Stromal cell of bone marrow (primary cell): ENCODE measurements around the gene ARRB2.
"Not testable (repeated sequence)": the region's sequence is repeated elsewhere in the genome, so short reads cannot be mapped to it uniquely, and the experiment has no call there.

Experiments
- DNase-seq: peaks from one replicate; pipeline ENCODE4 v3.0.0-alpha.2; 2012; ENCODE audit warnings: low read depth

The ARRB2 gene

DNA sequence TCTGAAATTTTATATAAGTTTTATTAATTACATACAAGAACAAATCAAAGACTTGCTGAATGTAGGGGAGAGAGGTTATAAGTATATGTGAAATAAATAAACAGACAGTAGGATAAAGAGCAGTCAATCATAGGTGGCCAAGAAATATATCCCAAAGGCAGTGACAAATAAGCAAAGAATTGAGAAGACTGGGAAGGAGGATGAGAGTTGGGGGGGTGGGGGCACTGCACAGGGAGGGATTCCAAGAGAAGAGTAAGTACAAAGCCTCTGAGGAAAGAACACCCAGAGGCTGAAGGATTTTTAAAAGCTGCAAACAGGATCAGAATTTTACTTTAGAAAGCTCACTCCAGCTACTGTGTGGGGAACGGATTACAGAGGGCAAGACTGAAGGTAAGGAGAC is 9.3 kb upstream of the ARRB2 start:
- DNase-seq, result no peak

DNA sequence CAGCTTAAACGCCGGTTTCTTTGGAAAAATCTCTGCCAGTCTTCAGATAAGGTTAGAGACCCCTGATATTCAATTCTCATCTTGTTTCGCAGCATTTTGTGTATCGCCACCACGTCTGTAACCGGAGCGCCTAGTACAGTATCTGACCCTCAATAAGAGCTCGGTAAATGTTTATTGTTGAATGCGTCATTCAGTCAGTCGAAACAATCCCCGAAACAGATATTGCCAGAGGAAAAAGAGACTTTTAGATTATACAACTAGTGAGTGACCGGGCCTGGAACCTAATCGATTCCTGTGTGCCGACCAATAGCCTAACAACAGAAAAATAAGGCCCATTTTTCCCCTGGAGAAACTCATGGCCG is 7.1 kb upstream of the ARRB2 start:
- DNase-seq, result no peak

DNA sequence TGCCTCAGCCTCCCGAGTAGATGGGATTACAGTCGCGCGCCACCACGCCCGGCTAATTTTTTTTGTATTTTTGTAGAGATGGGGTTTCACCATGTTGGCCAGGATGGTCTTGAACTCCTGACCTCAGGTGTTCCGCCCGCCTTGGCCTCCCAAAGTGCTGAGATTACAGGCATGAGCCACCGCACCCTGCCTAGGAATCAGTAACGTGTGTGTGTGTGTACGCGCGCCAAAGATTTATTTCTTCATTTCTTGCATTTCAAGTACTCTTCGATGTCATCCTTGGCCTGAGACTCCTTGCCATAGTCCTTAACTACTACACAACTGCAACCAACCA is 5.9 kb upstream of the ARRB2 start:
- not testable (repeated sequence) for DNase-seq

DNA sequence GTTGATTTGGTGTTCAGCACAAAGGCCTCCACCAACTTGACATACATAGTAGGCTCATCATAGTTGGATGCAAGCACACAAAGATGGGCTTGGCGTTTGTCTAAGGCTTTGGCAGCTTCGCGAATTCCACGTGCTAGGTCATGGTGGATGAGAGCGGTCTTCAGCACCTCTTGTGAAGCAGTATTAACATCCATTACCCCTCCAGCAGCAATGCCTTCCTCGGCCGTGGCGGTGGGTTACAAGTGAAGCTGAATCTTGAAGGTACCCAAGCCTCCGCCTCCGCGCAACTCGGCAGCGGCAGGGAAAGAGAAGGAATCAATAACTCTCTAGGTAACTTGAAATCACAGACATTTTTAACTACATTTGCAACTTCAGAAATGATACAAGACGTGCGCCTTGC is 5.4 kb upstream of the ARRB2 start:
- DNase-seq, result no peak

DNA sequence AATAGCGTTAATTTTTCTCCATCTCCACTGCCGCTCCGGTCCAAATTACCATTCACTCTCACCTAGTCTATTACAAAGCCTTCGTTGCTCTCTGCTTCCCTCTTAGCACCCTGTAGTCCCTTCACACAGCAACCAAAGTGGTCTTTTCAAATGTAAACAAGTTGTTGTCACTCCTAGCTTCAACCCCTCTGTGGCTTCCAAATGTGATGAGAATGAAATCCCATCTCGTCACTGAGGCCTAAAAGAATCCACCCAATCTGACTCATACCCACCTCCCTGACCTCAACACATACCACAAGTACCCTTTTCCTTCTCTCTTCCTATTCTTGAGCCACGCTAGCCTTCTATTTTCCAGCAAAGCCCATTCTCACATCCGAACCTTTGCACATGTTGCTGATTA is 4.3 kb upstream of the ARRB2 start:
- no peak for DNase-seq

DNA sequence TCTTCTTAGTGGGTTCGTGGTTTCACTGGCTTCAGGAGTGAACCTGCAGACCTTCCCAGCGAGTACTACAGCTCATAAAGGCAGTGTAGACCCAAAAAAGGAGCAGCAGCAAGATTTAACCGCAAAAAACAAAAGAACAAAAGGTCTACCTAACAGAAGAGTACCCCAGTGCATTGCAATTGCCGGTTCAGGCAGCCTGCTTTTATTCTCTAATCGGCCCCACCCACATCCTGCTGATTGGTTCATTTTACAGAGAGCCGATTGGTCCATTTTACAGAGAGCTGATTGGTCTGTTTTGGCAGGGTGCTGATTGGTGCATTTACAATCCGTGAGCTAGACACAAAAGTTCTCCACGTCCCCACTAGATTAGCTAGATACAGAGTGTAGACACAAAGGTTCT is 2.0 kb upstream of the ARRB2 start:
- no peak for DNase-seq

DNA sequence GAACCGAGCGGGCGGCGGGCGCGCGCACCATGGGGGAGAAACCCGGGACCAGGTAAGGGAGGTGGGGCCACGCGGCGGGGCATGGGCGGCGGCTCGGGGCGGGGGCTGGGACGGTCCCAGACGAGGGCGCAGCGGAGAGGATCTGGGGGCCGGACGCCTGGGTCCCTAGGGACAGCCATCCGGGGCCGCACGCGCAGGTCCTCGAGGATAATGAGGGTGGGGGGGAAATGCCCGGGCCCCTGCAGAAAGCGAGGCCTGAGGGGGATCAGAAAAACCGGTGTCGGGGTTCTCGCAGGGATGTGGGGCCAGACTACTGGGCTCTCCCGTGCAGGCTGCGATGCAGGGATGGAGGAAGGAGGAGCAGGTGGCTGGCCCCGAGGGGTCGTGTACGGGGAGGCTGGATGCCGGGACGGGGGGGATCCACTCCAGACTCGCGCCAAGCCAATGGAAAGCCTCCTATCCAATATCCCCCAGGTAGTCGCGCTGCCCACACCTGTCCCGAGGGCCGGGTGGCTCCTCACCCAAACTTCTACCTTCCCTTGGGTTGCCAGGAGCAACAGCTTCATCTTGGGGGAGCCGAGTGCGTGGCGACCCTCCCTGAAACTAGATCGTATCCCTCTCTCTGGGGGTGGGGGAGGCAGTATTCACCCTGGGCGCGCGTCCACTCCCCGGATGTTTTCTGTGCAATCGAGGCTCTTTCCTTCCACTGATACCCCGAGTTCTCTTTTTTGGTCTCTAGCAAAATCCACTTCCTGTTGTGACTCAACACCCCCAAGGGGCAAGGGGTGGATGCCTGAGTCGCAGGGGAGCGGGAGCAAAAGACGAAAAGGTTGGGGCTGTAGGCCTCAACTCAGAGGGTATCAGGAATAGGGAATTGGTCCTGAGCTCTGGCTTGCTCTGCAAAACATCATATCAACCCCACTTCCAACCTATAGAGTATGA is 532 bp downstream of the ARRB2 start:
- no peak for DNase-seq

DNA sequence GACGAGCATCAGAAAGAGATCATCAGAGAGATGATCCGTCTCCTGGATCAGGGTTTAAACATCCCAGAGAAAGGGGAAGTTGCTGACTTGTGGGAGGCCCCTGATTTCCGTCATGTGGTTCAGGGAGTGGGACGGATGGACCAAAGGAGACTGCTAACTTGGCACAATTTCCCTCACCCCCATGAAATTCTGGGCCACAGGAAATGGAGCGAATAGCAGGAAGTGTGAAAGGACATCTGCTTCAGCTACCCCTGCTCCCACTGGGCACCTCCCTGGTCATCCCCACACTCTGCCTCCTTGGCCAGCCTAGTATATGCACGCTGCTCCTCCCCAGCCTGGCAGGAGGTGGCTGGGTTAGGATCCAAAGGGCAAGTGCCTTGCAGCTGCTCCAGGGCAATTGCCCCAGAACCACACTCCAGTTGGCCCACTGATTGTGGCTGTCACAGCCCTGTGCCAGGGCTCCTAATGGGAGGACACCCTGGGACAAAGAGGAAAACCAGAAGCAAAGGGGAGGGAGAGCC is 1.3 kb downstream of the ARRB2 start:
- DNase-seq, result no peak

DNA sequence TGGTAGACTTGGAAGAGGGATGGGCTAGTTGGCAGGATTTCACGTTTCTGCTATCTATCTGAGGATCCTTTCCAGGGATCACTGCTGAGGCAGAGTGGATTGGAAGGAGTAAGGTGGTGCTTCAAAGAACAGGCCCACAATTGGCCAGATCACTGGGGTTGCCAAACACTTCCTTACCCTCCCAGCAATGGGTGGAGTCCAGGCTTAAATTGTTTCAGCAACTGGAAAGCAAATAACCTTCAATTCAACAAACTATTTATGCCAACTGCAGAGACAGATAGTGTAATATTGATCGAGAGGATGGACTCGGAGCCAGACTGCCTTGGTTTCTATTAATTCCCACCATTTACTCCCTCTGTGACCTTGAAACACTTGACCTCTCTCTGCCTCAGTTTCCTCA is 2.1 kb downstream of the ARRB2 start:
- DNase-seq, result no peak

DNA sequence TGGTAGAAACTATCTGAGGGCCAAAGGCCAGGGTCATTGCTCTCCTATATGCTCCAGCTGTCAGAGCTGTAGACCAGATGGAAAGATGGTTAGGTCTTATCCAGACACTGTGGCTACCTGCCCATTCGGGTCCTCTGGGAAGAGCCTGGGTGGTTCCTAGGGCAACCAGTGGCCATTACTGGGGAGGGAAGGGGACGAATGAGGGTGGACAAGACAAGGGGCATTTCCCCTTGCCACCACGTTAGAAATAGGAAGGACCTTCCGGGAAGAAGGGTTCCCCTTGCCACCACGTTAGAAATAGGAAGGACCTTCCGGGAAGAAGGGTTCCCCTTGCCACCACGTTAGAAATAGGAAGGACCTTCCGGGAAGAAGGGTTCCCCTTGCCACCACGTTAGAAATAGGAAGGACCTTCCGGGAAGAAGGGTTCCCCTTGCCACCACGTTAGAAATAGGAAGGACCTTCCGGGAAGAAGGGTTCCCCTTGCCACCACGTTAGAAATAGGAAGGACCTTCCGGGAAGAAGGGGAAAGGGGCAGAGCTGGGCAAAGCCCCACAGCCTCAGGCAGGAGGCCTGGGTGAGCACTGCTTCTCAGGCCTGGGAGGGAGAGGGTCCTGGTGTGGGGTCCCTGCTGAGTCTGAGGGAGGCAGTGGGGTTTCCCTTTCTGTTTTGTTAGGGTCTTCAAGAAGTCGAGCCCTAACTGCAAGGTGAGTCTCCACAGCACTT is 4.1 kb downstream of the ARRB2 start:
- not testable (repeated sequence) for DNase-seq

DNA sequence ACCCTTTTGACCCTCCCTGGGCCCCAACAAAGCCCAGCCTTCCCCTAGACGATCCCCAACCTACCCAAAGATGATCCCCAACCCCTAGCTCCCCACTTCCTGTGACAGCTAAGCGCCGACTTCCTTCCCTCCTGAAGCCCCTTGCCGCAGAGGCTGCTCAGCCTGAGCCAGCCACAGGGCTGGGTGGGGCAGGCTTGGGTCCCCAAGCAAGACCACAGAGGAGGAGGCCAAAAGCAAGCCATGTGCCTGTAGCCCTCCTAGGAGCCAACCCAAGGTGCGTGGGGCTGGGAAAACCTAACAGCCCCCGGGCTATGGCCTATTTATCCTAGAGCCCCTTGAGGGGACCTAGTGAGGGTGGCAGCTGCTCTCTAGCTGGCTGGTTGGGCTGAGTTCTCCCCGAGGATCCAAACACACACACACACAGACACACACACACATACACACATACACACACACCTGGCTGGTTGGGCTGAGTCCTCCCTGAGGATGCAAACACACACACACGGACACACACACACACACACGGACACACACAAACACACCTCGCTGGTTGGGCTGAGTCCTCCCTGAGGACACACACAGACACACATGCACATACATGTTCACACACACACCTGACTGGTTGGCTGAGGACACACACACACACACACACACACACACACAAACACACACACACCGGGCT is 4.8 kb downstream of the ARRB2 start:
- DNase-seq, result no peak

DNA sequence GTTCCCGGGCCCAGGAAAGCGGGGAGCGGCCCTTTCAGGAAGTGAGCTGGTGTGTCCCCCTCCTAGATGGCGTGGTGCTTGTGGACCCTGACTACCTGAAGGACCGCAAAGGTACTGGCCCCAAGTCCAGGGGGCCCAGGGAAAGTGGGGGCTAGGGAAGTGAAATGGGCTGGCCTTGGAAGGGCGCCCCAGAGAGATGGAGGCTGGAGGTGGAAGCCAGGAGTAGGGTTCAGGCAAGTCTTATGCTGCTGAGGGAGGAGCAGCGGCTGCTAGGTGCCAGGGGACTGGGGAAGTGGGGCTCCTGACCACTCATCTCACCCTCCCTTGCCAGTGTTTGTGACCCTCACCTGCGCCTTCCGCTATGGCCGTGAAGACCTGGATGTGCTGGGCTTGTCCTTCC is 5.6 kb downstream of the ARRB2 start:
- DNase-seq, result no peak

DNA sequence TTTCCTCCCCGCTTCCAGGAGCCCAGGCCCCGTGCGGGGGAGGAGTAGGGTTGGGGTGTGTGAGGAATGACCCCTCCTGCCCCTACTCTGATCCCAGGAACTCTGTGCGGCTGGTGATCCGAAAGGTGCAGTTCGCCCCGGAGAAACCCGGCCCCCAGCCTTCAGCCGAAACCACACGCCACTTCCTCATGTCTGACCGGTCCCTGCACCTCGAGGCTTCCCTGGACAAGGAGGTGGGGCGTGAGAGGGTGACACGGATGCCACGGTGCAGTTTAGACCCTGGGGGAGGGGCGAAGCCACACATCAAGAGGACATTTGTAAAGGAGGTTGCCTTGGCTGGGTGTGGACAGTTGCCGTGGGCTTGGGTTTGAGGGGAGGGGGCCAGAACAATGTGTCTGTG is 7.4 kb downstream of the ARRB2 start:
- DNase-seq, result no peak

DNA sequence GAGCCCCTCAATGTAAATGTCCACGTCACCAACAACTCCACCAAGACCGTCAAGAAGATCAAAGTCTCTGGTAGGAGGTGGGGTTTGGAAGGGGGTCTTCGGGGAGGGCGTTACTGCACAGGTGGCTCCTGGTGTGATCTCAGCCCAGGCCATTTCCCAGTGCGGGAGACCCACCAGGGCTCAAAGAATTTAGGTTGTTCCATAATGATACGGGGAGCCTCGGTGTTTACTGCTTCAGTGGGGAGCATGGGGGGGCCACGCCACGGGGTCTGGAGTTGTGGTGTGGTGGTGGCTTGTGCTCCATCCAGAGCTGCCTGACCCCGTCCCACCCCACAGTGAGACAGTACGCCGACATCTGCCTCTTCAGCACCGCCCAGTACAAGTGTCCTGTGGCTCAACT is 7.8 kb downstream of the ARRB2 start:
- DNase-seq, result no peak

DNA sequence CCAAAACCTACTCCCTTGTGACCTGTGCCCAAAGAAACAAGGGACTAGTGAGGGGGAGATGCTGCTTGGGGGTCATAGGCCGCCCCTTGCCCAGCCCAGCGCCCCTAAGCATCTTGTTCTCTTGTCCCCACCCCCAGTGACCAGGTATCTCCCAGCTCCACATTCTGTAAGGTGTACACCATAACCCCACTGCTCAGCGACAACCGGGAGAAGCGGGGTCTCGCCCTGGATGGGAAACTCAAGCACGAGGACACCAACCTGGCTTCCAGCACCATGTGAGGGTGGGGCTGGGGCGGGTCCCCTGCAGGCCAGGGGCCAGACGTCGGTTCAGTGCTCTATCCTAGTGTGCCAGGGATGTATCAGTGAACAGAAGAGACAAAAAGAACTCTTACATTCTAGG is 8.7 kb downstream of the ARRB2 start:
- no peak for DNase-seq

DNA sequence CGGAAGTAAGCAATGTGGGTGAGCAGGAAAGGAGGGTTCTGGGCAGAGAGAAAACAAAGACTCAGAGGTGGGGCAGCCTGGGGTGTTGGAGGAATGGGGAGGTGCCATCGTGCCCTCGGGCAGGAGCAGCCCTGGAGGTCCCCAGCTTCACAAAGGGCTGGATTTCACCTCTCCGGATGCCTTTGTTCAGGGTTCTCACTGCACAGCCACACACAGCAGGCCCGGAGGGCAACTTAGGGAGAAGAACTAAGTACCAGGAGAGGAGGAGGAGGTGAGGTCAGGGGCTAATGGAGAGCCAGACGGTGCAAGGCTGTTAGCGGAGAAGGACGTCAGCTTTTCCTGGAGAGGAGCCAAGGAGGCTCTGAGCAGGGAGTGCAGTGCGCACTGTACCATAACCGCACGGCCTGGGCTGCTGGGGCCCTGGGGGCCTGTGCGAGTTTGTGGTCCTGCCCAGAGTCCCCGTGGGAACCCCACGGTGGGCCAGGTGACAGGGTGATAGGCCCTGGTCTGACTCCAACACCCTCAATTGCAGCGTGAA is 9.3 kb downstream of the ARRB2 start:
- DNase-seq, result no peak

DNA sequence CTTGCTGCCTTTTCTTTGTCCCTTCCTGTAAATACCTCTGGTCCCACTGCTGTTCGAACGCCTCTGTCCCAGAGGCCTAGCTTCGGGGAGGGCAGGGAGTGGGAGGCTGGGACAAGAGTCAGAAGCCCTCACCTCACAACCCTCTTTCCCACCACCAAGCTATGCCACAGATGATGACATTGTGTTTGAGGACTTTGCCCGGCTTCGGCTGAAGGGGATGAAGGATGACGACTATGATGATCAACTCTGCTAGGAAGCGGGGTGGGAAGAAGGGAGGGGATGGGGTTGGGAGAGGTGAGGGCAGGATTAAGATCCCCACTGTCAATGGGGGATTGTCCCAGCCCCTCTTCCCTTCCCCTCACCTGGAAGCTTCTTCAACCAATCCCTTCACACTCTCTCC is 10.4 kb downstream of the ARRB2 start:
- no peak for DNase-seq

DNA sequence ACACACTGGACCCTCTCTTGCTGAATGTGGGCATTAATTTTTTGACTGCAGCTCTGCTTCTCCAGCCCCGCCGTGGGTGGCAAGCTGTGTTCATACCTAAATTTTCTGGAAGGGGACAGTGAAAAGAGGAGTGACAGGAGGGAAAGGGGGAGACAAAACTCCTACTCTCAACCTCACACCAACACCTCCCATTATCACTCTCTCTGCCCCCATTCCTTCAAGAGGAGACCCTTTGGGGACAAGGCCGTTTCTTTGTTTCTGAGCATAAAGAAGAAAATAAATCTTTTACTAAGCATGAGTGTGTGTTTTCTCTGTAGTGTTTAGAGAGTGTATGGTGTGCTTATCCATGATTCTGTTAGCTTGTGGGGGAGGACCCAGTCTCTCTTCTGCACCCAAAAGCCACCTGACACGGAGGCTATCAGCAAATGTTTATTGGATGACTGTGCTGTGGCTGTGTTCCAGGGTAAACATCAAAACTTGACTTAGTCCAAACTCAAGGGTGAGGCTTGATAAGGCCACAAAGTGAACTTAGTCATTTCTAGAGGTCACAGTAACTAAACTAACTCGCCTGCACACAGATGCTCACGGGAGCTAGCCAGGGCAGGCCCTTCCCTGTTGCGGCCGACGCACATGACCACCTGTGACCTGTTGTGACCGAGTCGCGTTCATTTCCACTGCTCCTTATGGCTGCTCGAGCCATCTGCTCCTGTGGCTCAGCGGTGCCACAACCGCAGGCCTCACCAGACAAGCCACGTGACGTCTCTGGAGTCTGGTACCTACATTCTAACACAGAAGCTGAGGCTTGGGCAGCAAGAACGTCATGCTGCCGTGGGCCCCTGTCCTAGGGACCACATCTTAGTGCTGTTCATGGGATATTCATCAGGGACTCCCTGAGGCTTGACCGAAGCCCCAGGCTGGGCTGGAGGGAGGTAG is 11.0 kb downstream of the ARRB2 start:
- DNase-seq, result no peak

DNA sequence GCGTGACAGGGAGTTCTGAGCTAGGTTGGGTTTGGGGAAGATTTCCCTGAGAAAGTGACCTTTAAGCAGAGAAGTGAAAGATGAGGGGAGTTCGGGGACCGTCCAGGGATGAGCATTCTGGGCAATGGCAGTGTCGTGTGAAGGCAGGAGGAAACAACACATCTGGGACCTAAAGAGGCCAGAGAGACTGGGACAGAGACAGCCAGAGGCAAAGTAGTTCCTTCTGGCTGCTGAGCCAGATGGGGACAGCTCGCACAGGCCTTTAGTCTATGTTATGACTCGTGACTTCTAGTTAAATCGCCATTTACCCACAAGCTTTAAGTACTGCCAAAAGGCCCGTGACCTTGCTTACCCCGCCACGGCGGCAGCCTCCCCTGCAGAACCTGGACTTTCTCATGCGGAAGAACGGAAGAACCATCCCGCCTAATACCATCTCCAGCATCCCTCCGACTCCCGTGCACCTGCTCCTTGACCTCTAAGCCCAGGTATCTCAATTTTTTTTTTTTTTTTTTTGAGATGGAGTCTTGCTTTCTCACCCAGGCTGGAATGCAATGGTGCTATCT is 12.3 kb downstream of the ARRB2 start:
- no peak for DNase-seq

DNA sequence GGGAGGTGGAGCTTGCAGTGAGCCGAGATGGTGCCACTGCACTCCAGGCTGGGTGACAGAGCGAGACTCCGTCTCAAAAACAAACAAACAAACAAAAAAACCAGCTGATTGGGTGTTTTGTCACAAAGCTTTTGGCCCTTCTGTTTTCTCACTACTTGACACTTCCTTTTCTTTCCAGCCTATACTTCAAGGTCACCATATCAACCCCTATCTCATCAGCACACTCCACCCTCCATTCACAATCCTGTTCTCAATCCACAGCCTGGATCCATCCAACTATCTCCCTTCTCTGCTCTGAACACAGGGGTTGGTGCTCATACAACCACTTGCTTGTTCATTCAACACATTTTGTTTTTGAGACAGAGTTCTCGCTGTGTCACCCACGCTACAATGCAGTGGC is 14.2 kb downstream of the ARRB2 start:
- DNase-seq, result no peak

DNA sequence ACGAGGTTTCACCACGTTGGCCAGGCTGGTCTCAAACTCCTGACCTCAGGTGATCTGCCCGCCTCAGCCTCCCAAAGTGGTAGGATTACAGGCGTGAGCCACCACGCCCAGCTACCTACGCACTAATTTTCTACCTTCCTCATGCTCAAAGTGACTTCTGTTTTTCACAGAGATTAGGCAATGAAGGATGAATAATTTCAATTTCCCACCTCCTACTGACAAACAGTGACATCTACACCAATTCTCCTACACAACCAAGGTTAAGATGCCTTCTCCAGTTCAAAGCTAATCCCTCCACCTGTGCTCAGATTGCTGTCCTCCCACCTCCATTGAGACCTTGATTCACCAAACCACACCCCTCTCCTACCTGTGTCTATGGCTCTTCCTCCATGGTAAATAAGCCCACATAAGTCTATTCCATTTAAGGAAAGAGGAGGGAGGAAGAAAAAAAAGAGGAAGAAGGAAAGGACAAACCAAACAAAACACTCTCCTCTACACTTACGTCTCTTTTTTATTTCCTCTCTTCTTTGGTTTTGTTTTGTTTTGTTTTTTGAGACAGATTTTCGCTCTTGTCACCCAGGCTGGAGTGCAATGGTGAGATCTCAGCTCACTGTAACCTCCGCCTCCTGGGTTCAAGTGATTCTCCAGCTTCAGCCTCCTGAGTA is 15.3 kb downstream of the ARRB2 start:
- DNase-seq, result no peak
